AG04449 (cell line): Measurements from ENCODE around the gene MAP3K5.

ENCODE experiments used
- CTCF ChIA-PET: fragments of 350-600 bp; formaldehyde crosslinking; extraction: SDS; loops from one replicate; lab custom pipeline; 2021; ENCODE audit warnings: antibody characterized with exemption; lab: Yijun Ruan, JAX
- POLR2A ChIA-PET: fragments of 400-600, 350-600 bp; formaldehyde crosslinking; extraction: SDS; loops from one replicate; lab custom pipeline; 2020; ENCODE audit warnings: antibody characterized with exemption, inconsistent platforms; lab: Yijun Ruan, JAX
- DNase-seq: peaks from one replicate; pipeline ENCODE4 v3.0.0-alpha.2; 2010; ENCODE audit warnings: low read depth, low spot score
- H3K4me3 ChIP-seq: 2 replicates; pipeline ENCODE4 v1.5.1; 2011; ENCODE audit warnings: low read depth, mild to moderate bottlenecking, control low read depth, low read length
- CTCF ChIP-seq: IDR thresholded peaks from one replicate; pipeline ENCODE4 v1.5.1; 2011; ENCODE audit warnings: mild to moderate bottlenecking, moderate library complexity, low read length, control low read depth, inconsistent platforms; ENCODE audit not compliant: insufficient read depth; ENCODE audit errors: missing control alignments

MAP3K5 gene

GRCh38 chr6:136677822-136678221, 114.5 kb downstream of the MAP3K5 start:
- TF ChIP-seq CTCF: no peak
- CTCF ChIA-PET: interaction anchor here (0.6 to 1.6 kb wide), 4 partner anchors 9 to 1456 kb away, joined by 3 to 4 read pairs (median 4); no protein-coding TSS in a partner anchor

GRCh38 chr6:136677344-136677743, 114.9 kb downstream of the MAP3K5 start:
- ChIA-PET POLR2A (no interaction called here), CTCF (interaction anchor here (1.0 to 1.6 kb wide), 2 partner anchors 9 to 11 kb away, joined by 3 to 4 read pairs; no protein-coding TSS in a partner anchor)
- no peak for TF ChIP-seq CTCF
- no peak overlapping the region for H3K4me3 ChIP-seq
- no peak for DNase-seq

More at GRCh38 chr6:136677822-136678221, 114.5 kb downstream of the MAP3K5 start:
- H3K4me3 ChIP-seq: no peak overlapping the region
- POLR2A ChIA-PET: no interaction called here
- no peak for DNase-seq

- TF ChIP-seq CTCF: no peak
- ChIA-PET CTCF (interaction anchor here (0.7 to 1.4 kb wide), 3 partner anchors 10 to 87 kb away, joined by 3 to 4 read pairs (median 4); no protein-coding TSS in a partner anchor), POLR2A (no interaction called here)
- no peak for DNase-seq
- no peak overlapping the region for H3K4me3 ChIP-seq
Observed at GRCh38 chr6:136676075-136676474, 116.2 kb downstream of the MAP3K5 start.

- no peak for DNase-seq
- POLR2A ChIA-PET: no interaction called here
- TF ChIP-seq CTCF: no peak
- H3K4me3 ChIP-seq: no peak overlapping the region
- CTCF ChIA-PET: no interaction called here
Observed at GRCh38 chr6:136673571-136673970, 118.7 kb downstream of the MAP3K5 start.

GRCh38 chr6:136672144-136672543, 120.1 kb downstream of the MAP3K5 start:
- CTCF ChIA-PET: interaction anchor here (0.9 to 1.0 kb wide), 2 partner anchors 14 to 28 kb away, joined by 3 to 5 read pairs; no protein-coding TSS in a partner anchor

GRCh38 chr6:136669299-136669699, 123.0 kb downstream of the MAP3K5 start:
- no peak for TF ChIP-seq CTCF
- DNase-seq: peak; percentile 80
- ChIA-PET POLR2A (no interaction called here), CTCF (interaction anchor here (1.3 to 2.7 kb wide), 3 partner anchors 9 to 123 kb away, joined by 4 to 13 read pairs (median 10); partner anchors contain the start of gene MAP3K5)
- no peak overlapping the region for H3K4me3 ChIP-seq

More at GRCh38 chr6:136672144-136672543, 120.1 kb downstream of the MAP3K5 start:
- no peak for TF ChIP-seq CTCF
- no peak for DNase-seq
- H3K4me3 ChIP-seq: no peak overlapping the region
- POLR2A ChIA-PET: no interaction called here
